HepG2 (cell line): Measurements from ENCODE around the gene CIB2. TPM values are rescaled to one million over a fixed set of nuclear protein-coding genes. Genes with fewer than 3 reads are reported as not detected.

Experiments used
- AGO1 ChIP-seq: fragments of 200-400 bp; formaldehyde crosslinking; IDR thresholded peaks from 2 replicates; pipeline ENCODE4 v1.6.1; 2017; ENCODE audit warnings: mild to moderate bottlenecking, low read depth, low read length, moderate library complexity; ENCODE audit not compliant: poor library complexity, severe bottlenecking
- FOXK2 ChIP-seq: fragments of 450-650 bp; IDR thresholded peaks from 2 replicates; pipeline ENCODE4 v1.6.1; 2016
- GATAD2A ChIP-seq: IDR thresholded peaks from 2 replicates; pipeline ENCODE4 v1.6.1; 2016
- HNF1B ChIP-seq: sonication (generic); formaldehyde crosslinking; IDR thresholded peaks from 2 replicates; pipeline ENCODE4 v1.5.1; 2020; ENCODE audit warnings: mild to moderate bottlenecking, moderate library complexity, missing genetic modification reagents
- HOXA7 ChIP-seq: sonication (generic); formaldehyde crosslinking; IDR thresholded peaks from 2 replicates; pipeline ENCODE4 v1.8.1; 2022; ENCODE audit warnings: mild to moderate bottlenecking, missing genetic modification reagents, moderate library complexity
- KDM1A ChIP-seq: IDR thresholded peaks from 2 replicates; pipeline ENCODE4 v1.6.1; 2016; ENCODE audit warnings: missing compliant biosample characterization
- KLF12 ChIP-seq: sonication (generic); formaldehyde crosslinking; IDR thresholded peaks from 2 replicates; pipeline ENCODE4 v1.4.0; 2020; ENCODE audit warnings: missing genetic modification reagents, borderline replicate concordance
- MED8 ChIP-seq: sonication (generic); formaldehyde crosslinking; IDR thresholded peaks from 2 replicates; pipeline ENCODE4 v1.8.1; 2023; ENCODE audit warnings: mild to moderate bottlenecking, missing genetic modification reagents; ENCODE audit not compliant: insufficient replicate concordance
- PHF20 ChIP-seq: sonication (generic); formaldehyde crosslinking; IDR thresholded peaks from 2 replicates; pipeline ENCODE4 v1.5.0; 2020; ENCODE audit warnings: mild to moderate bottlenecking, missing genetic modification reagents
- PHF8 ChIP-seq: sonication (generic); formaldehyde crosslinking; IDR thresholded peaks from 2 replicates; pipeline ENCODE4 v1.5.0; 2020; ENCODE audit warnings: missing genetic modification reagents
- PRPF4 ChIP-seq: fragments of 200-400 bp; formaldehyde crosslinking; IDR thresholded peaks from 2 replicates; pipeline ENCODE4 v1.6.1; 2016; ENCODE audit warnings: low read length, low read depth; ENCODE audit not compliant: poor library complexity, severe bottlenecking
- RBM22 ChIP-seq: fragments of 200-400 bp; formaldehyde crosslinking; optimal IDR thresholded peaks from 2 replicates; pipeline ENCODE3; 2017; ENCODE audit warnings: mild to moderate bottlenecking, low read length, moderate library complexity
- RFX3 ChIP-seq: IDR thresholded peaks from 2 replicates; pipeline ENCODE4 v1.6.1; 2016; ENCODE audit warnings: missing biosample characterization, missing genetic modification reagents
- SALL1 ChIP-seq: sonication (generic); formaldehyde crosslinking; IDR thresholded peaks from 2 replicates; pipeline ENCODE4 v1.8.0; 2022; ENCODE audit warnings: mild to moderate bottlenecking, missing genetic modification reagents
- SCMH1 ChIP-seq: sonication (generic); formaldehyde crosslinking; IDR thresholded peaks from 2 replicates; pipeline ENCODE4 v1.9.0; 2021; ENCODE audit warnings: missing genetic modification reagents, mild to moderate bottlenecking, borderline replicate concordance
- TARDBP ChIP-seq: sonication (generic); formaldehyde crosslinking; IDR thresholded peaks from 2 replicates; pipeline ENCODE4 v1.8.0; 2022; ENCODE audit warnings: mild to moderate bottlenecking, missing genetic modification reagents
- TBX3 ChIP-seq: fragments of 450-650 bp; IDR thresholded peaks from 2 replicates; pipeline ENCODE4 v1.6.1; 2017; ENCODE audit warnings: antibody characterized with exemption, mild to moderate bottlenecking, inconsistent platforms, borderline replicate concordance
- TP53 ChIP-seq: sonication (generic); formaldehyde crosslinking; conservative IDR thresholded peaks from 2 replicates; pipeline ENCODE4 v1.4.0; 2020; ENCODE audit warnings: missing genetic modification reagents
- TRIM24 ChIP-seq: sonication (generic); formaldehyde crosslinking; IDR thresholded peaks from 2 replicates; pipeline ENCODE4 v1.8.0; 2022; ENCODE audit warnings: mild to moderate bottlenecking, missing genetic modification reagents
- ZBTB37 ChIP-seq: sonication (generic); formaldehyde crosslinking; IDR thresholded peaks from 2 replicates; pipeline ENCODE4 v1.4.0; 2020; ENCODE audit warnings: mild to moderate bottlenecking, missing genetic modification reagents
- ZNF12 ChIP-seq: sonication (generic); formaldehyde crosslinking; IDR thresholded peaks from 2 replicates; pipeline ENCODE4 v1.5.0; 2020; ENCODE audit warnings: missing genetic modification reagents
- ZNF354B ChIP-seq: sonication (generic); formaldehyde crosslinking; IDR thresholded peaks from 2 replicates; pipeline ENCODE4 v1.8.0; 2022; ENCODE audit warnings: mild to moderate bottlenecking, missing genetic modification reagents
- ZNF512 ChIP-seq: sonication (generic); formaldehyde crosslinking; IDR thresholded peaks from 2 replicates; pipeline ENCODE4 v1.4.0; 2020; ENCODE audit warnings: mild to moderate bottlenecking, missing genetic modification reagents
- ZNF605 ChIP-seq: sonication (generic); formaldehyde crosslinking; IDR thresholded peaks from 2 replicates; pipeline ENCODE4 v1.8.0; 2022; ENCODE audit warnings: mild to moderate bottlenecking, missing genetic modification reagents
- ZNF674 ChIP-seq: sonication (generic); formaldehyde crosslinking; IDR thresholded peaks from 2 replicates; pipeline ENCODE4 v1.5.0; 2020; ENCODE audit warnings: low read depth, mild to moderate bottlenecking, missing genetic modification reagents
- ZNF746 ChIP-seq: sonication (generic); formaldehyde crosslinking; IDR thresholded peaks from 2 replicates; pipeline ENCODE4 v1.8.0; 2022; ENCODE audit warnings: mild to moderate bottlenecking, missing genetic modification reagents
- ZNF747 ChIP-seq: sonication (generic); formaldehyde crosslinking; IDR thresholded peaks from 2 replicates; pipeline ENCODE4 v1.8.1; 2023; ENCODE audit warnings: missing genetic modification reagents, mild to moderate bottlenecking, borderline replicate concordance
- polyA plus RNA-seq, 8 experiments: library from polyadenylated mRNA; depleted of rRNA in 3 of 8; stranded (reverse) in 7 of 8; unstranded in 1 of 8; fragments of >200 nt; fragmentation: Illumina TruSeq in 4 of 8; extraction: Trizol in 4 of 8; gene quantifications; 2 replicates each; pipeline versions ENCODE4 v1.2.1 to v1.2.3, GENCODE V29; 2011 to 2016; ENCODE audit warnings: low read depth in 4 of 8, missing spikeins in 1 of 8, mixed read lengths in 1 of 8; ENCODE audit not compliant: insufficient read depth in 1 of 8
- total RNA-seq, 5 experiments: library from RNA; depleted of rRNA; stranded (reverse); fragments of >200 nt; fragmentation: Illumina TruSeq; extraction: Trizol; gene quantifications; 2 replicates each; pipeline ENCODE4 v1.2.3, GENCODE V29; 2016; ENCODE audit warnings: low read depth in 1 of 5

Gene CIB2
- total and polyA plus RNA-seq, 2 of the 13 experiments (the other 11 are each of a cell fraction or from before 2014, with no cell fraction given), result 1.4 to 1.5 TPM

- TF ChIP-seq KDM1A (CRISPR knock-in tag) (no peak), RFX3 (CRISPR knock-in tag) (no peak), HNF1B (CRISPR knock-in tag) (no peak), FOXK2 (no peak), ZNF747 (no peak), ZNF354B (CRISPR knock-in tag) (no peak), ZNF12 (no peak), GATAD2A (CRISPR knock-in tag) (no peak), KLF12 (no peak), ZNF512 (CRISPR knock-in tag) (no peak), ZNF746 (CRISPR knock-in tag) (no peak), TBX3 (no peak), PHF8 (CRISPR knock-in tag) (peak; percentile 67; the same call in 1 of the 2 replicates), SALL1 (peak; percentile 67), ZBTB37 (CRISPR knock-in tag) (no peak), ZNF674 (no peak), AGO1 (no peak), HOXA7 (CRISPR knock-in tag) (no peak), TARDBP (CRISPR knock-in tag) (peak; percentile 58; the same call in 1 of the 2 replicates), ZNF605 (CRISPR knock-in tag) (peak; percentile 58; the same call in 1 of the 2 replicates), RBM22 (no peak), PHF20 (peak; percentile 72), MED8 (CRISPR knock-in tag) (no peak), PRPF4 (no peak), TRIM24 (CRISPR knock-in tag) (no peak), SCMH1 (CRISPR knock-in tag) (no peak), TP53 (CRISPR knock-in tag) (no peak)
Observed at GRCh38 chr15:78149068-78149804, 18.0 kb upstream of the CIB2 start, which contains the start of gene IDH3A (continued).
